CD14-positive monocyte (primary cell): Measurements from ENCODE around the gene EML3. TPM values are rescaled to one million over a fixed set of nuclear protein-coding genes. Genes with fewer than 3 reads are reported as not detected.
"Not testable (repeated sequence)": the region's sequence is repeated elsewhere in the genome, so short reads cannot be mapped to it uniquely, and the experiment has no call there.

ENCODE experiments used
- DNase-seq, 3 donors: peaks; one replicate each; pipeline ENCODE4 v3.0.0-alpha.2; 2011 to 2022
- H2AFZ ChIP-seq: 2 replicates; pipeline ENCODE4 v1.6.0; 2012; ENCODE audit warnings: mild to moderate bottlenecking, low read depth, low read length, inconsistent platforms; ENCODE audit not compliant: insufficient read depth, poor library complexity, severe bottlenecking
- H3K27ac ChIP-seq, 2 donors: 1 replicate in 1 of 2; 2 replicates in 1 of 2; pipeline ENCODE4 v1.5.1; 2012 to 2013; ENCODE audit warnings: low read length in 2 of 2, control low read depth in 1 of 2, inconsistent platforms in 1 of 2, low read depth in 1 of 2, mild to moderate bottlenecking in 1 of 2
- H3K27me3 ChIP-seq, 2 donors: one replicate each; pipeline versions ENCODE4 v1.6.0 to v1.6.1; 2011 to 2013; ENCODE audit warnings: low read length in 2 of 2; ENCODE audit not compliant: control insufficient read depth in 2 of 2, insufficient read depth in 2 of 2
- H3K36me3 ChIP-seq, 2 donors: replicated peaks in 1 of 2; 1 replicate in 1 of 2; 2 replicates in 1 of 2; pipeline versions ENCODE4 v1.5.1 to v1.6.1; 2012 to 2013; ENCODE audit warnings: low read length in 2 of 2, control low read depth in 1 of 2, inconsistent platforms in 1 of 2, mild to moderate bottlenecking in 1 of 2; ENCODE audit not compliant: insufficient read depth in 2 of 2, control insufficient read depth in 1 of 2
- H3K4me1 ChIP-seq, 2 donors: 1 replicate in 1 of 2; 2 replicates in 1 of 2; pipeline versions ENCODE4 v1.5.1 to v1.6.1; 2012 to 2013; ENCODE audit warnings: low read length in 2 of 2, control low read depth in 1 of 2, inconsistent platforms in 1 of 2, mild to moderate bottlenecking in 1 of 2, moderate library complexity in 1 of 2; ENCODE audit not compliant: insufficient read depth in 2 of 2, control insufficient read depth in 1 of 2
- H3K4me2 ChIP-seq: replicated peaks from 2 replicates; pipeline ENCODE3; 2012; ENCODE audit warnings: low read length, moderate library complexity, mild to moderate bottlenecking; ENCODE audit not compliant: poor library complexity, severe bottlenecking; ENCODE audit errors: extremely low read depth
- H3K4me3 ChIP-seq, 3 experiments: fragments of 200-600 bp in 1 of 3; sonication (generic) in 1 of 3; replicated peaks in 1 of 3; 1 replicate in 2 of 3; 2 replicates in 1 of 3; pipeline ENCODE4 v1.5.1; 2011 to 2013; ENCODE audit warnings: low read length in 3 of 3, mild to moderate bottlenecking in 3 of 3, control low read depth in 2 of 3, low read depth in 2 of 3, inconsistent platforms in 1 of 3, moderate library complexity in 1 of 3
- H3K79me2 ChIP-seq: 2 replicates; pipeline ENCODE4 v1.6.0; 2012; ENCODE audit warnings: mild to moderate bottlenecking, control low read depth, inconsistent platforms, low read length, moderate library complexity; ENCODE audit not compliant: insufficient read depth
- H3K9ac ChIP-seq: 2 replicates; pipeline ENCODE4 v1.6.0; 2017; ENCODE audit warnings: low read length, mild to moderate bottlenecking; ENCODE audit not compliant: insufficient read depth, poor library complexity, severe bottlenecking
- H3K9me3 ChIP-seq, 2 donors: replicated peaks in 1 of 2; 1 replicate in 1 of 2; 2 replicates in 1 of 2; pipeline versions ENCODE4 v1.5.1 to v1.6.1; 2012 to 2013; ENCODE audit warnings: low read length in 2 of 2, control low read depth in 1 of 2; ENCODE audit not compliant: control insufficient read depth in 1 of 2, insufficient read depth in 1 of 2
- H4K20me1 ChIP-seq: 2 replicates; pipeline ENCODE4 v1.6.0; 2012; ENCODE audit warnings: mild to moderate bottlenecking, low read length, control low read depth, moderate library complexity; ENCODE audit not compliant: insufficient read depth
- H3K27ac Mint-ChIP-seq, 7 donors: one replicate each; pipeline ENCODE4 v1.8.0; 2020; ENCODE audit warnings: mild to moderate bottlenecking in 7 of 7, mixed read lengths in 7 of 7, moderate library complexity in 6 of 7, inconsistent platforms in 2 of 7
- H3K27me3 Mint-ChIP-seq, 3 donors: one replicate each; pipeline ENCODE4 v1.8.0; 2021 to 2022; ENCODE audit warnings: low read depth in 3 of 3, mild to moderate bottlenecking in 3 of 3, mixed read lengths in 3 of 3, moderate library complexity in 3 of 3, inconsistent platforms in 1 of 3
- H3K36me3 Mint-ChIP-seq, 2 donors: one replicate each; pipeline ENCODE4 v1.8.0; 2020; ENCODE audit warnings: mixed read lengths in 2 of 2, inconsistent platforms in 1 of 2, mild to moderate bottlenecking in 1 of 2
- H3K4me1 Mint-ChIP-seq: one replicate; pipeline ENCODE4 v1.8.0; 2020; ENCODE audit warnings: mild to moderate bottlenecking, mixed read lengths
- H3K4me3 Mint-ChIP-seq, 2 donors: one replicate each; pipeline ENCODE4 v1.8.0; 2020; ENCODE audit warnings: mild to moderate bottlenecking in 2 of 2, mixed read lengths in 2 of 2, moderate library complexity in 1 of 2
- H3K9me3 Mint-ChIP-seq, 7 donors: one replicate each; pipeline ENCODE4 v1.8.0; 2020 to 2022; ENCODE audit warnings: mixed read lengths in 7 of 7, mild to moderate bottlenecking in 6 of 7, moderate library complexity in 6 of 7, inconsistent platforms in 2 of 7
- WGBS: methylation state at CpG from one replicate; pipeline ENCODE4 v1.1.5; 2013; ENCODE audit warnings: missing lambda C conversion rate; ENCODE audit not compliant: insufficient coverage; 5-methylcytosine and 5-hydroxymethylcytosine counted together
- intact Hi-C, 2 donors: fragments of 100-400 bp; cut with micrococcal nuclease; formaldehyde crosslinking; loops; one replicate each; pipeline versions ENCODE4 v1.15.0 to v1.15.1; 2023
- polyA plus RNA-seq, 3 donors: library from polyadenylated mRNA; depleted of rRNA in 1 of 3; unstranded in 2 of 3; stranded (reverse) in 1 of 3; fragments of 300-500 nt in 2 of 3; fragments of >200 nt in 1 of 3; fragmentation: Illumina TruSeq in 2 of 3; gene quantifications; 1 replicate in 2 of 3; 2 replicates in 1 of 3; pipeline ENCODE4 v1.2.3, GENCODE V29; 2012 to 2021
- TF ChIP-seq, protein P1 (sequence below): fragments of 200-600 bp; IDR thresholded peaks from one replicate; pipeline ENCODE4 v1.8.0; 2022; ENCODE audit warnings: antibody characterized with exemption, mild to moderate bottlenecking

EML3 gene
- polyA plus RNA-seq, 3 donors: 7.2 to 131 (median 10.6) TPM

GRCh38 chr11:62566247-62566646 is 46.3 kb downstream of the EML3 start:
- Histone ChIP-seq H3K4me2 (no peak overlapping the region), H2AFZ (no peak overlapping the region), H3K4me1 (peaks cover 0 to 14% of the 10 kb centered on the region in 2 donors), H3K9me3 (no peaks in the 10 kb centered on the region), H3K79me2 (peaks cover 84% of the 10 kb centered on the region), H3K36me3 (peaks cover 77 to 85% of the 10 kb centered on the region in 2 donors), H3K27me3 (no peaks in the 10 kb centered on the region), H3K9ac (no peak overlapping the region), H4K20me1 (peaks cover 60% of the 10 kb centered on the region), H3K4me3 (no peak overlapping the region), H3K27ac (no peak overlapping the region)
- Mint-ChIP-seq H3K9me3 (no peaks in the 10 kb centered on the region), H3K27ac (peak overlapping the region in 2 of 7 donors; percentile 4 to 16), H3K27me3 (peaks cover 0 to under 1% (median 0%) of the 10 kb centered on the region in 3 donors), H3K4me1 (peaks cover 17% of the 10 kb centered on the region), H3K4me3 (no peak overlapping the region), H3K36me3 (peaks cover 70 to 98% of the 10 kb centered on the region in 2 donors)
- WGBS: 95% methylated on average over 7 of the region's 8 CpGs
- intact Hi-C loops: loop anchor here in 1 of 2 donors (5.0 kb wide), 1 partner anchor 34 kb away; no protein-coding TSS in a partner anchor
- no peak for DNase-seq
- TF ChIP-seq, protein P1, sequence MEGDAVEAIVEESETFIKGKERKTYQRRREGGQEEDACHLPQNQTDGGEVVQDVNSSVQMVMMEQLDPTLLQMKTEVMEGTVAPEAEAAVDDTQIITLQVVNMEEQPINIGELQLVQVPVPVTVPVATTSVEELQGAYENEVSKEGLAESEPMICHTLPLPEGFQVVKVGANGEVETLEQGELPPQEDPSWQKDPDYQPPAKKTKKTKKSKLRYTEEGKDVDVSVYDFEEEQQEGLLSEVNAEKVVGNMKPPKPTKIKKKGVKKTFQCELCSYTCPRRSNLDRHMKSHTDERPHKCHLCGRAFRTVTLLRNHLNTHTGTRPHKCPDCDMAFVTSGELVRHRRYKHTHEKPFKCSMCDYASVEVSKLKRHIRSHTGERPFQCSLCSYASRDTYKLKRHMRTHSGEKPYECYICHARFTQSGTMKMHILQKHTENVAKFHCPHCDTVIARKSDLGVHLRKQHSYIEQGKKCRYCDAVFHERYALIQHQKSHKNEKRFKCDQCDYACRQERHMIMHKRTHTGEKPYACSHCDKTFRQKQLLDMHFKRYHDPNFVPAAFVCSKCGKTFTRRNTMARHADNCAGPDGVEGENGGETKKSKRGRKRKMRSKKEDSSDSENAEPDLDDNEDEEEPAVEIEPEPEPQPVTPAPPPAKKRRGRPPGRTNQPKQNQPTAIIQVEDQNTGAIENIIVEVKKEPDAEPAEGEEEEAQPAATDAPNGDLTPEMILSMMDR: no peak

- Histone ChIP-seq H3K79me2 (peaks cover 82% of the 10 kb centered on the region), H3K27ac (no peak overlapping the region), H3K9ac (no peak overlapping the region), H2AFZ (no peak overlapping the region), H3K4me1 (peaks cover 8 to 24% of the 10 kb centered on the region in 2 donors), H3K4me2 (no peak overlapping the region), H3K27me3 (no peaks in the 10 kb centered on the region), H3K4me3 (no peak overlapping the region), H4K20me1 (peaks cover 60% of the 10 kb centered on the region), H3K36me3 (peaks cover 71 to 76% of the 10 kb centered on the region in 2 donors), H3K9me3 (no peaks in the 10 kb centered on the region)
- H3K27ac Mint-ChIP-seq: peak overlapping the region in 2 of 7 donors; percentile 42 to 57
- 83% methylated on average over 1 of the region's 5 CpGs for WGBS
- intact Hi-C loops: loop anchor here in 1 of 2 donors (5.0 kb wide), 1 partner anchor 33 kb away; no protein-coding TSS in a partner anchor
- DNase-seq: no peak
- TF ChIP-seq, protein P1: no peak
- H3K27me3 Mint-ChIP-seq: no peaks in the 10 kb centered on the region
- H3K4me3 Mint-ChIP-seq: no peak overlapping the region
- H3K36me3 Mint-ChIP-seq: peaks cover 62 to 93% of the 10 kb centered on the region in 2 donors
- no peaks in the 10 kb centered on the region for H3K9me3 Mint-ChIP-seq
- peaks cover 20% of the 10 kb centered on the region for H3K4me1 Mint-ChIP-seq
Observed at GRCh38 chr11:62565100-62565802, 47.3 kb downstream of the EML3 start.

DNA sequence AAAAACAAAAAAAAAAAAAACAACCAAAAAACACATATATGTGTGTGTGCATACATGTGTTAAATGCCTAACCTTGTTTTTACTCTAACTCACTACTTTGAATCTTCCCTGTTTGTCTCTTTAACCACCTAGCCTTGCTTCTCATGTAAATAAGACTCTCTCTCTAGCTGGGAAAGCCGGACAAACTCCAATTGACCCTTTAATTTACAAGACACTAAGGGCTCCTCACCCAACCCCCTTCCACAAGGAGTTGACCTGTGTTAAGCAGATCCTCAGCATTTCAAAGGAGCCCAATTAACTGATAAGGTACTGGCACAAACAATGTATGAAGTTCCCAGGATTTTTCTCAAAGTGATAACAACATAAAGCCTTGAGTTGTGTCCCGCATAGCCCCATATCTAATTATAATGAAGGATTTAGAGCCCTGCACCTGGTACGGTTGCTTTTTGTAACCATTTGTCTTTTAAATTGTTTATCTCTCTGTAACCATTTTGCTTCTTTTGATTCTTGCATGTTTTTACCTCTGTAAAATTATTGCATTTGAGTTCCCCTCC is 50.8 kb downstream of the EML3 start:
- H3K9ac ChIP-seq, H3K27me3 ChIP-seq, H3K4me2 ChIP-seq, H3K4me3 Mint-ChIP-seq, H3K4me3 ChIP-seq, H3K9me3 Mint-ChIP-seq, DNase-seq, H3K27ac ChIP-seq, H3K9me3 ChIP-seq, H2AFZ ChIP-seq, H3K27me3 Mint-ChIP-seq: not testable (repeated sequence)
- Histone ChIP-seq H3K79me2 (peaks cover 86% of the 10 kb centered on the region), H4K20me1 (peaks cover 46% of the 10 kb centered on the region), H3K36me3 (peaks cover 63 to 67% of the 10 kb centered on the region in 2 donors), H3K4me1 (peaks cover 24 to 34% of the 10 kb centered on the region in 2 donors)
- WGBS: 100% methylated on average over 1 of the region's 3 CpGs
- peak overlapping the region in 5 of 7 donors; percentile 49 to 59 (median 55) for H3K27ac Mint-ChIP-seq
- peaks cover 25% of the 10 kb centered on the region for H3K4me1 Mint-ChIP-seq
- intact Hi-C loops: loop anchor here in 1 of 2 donors (5.0 kb wide), 1 partner anchor 139 kb away; no protein-coding TSS in a partner anchor
- H3K36me3 Mint-ChIP-seq: peaks cover 55 to 83% of the 10 kb centered on the region in 2 donors
